Naive thymus-derived CD8-positive, alpha-beta T cell (primary cell): Measurements from ENCODE around the gene TP53I13. TPM values are rescaled to one million over a fixed set of nuclear protein-coding genes. Genes with fewer than 3 reads are reported as not detected.
A peak's percentile ranks its signal among the peaks of the same experiment; 100 is the strongest.

Experiments
- ATAC-seq, 2 donors: fragments of 150-1000 bp; cut with Tn5 transposase in 1 of 2; sonication (Bioruptor Pico), chemical (Tn5 transposase) in 1 of 2; 1 replicate in 1 of 2; 2 replicates in 1 of 2; pipeline ENCODE4 v1.10.0; 2021; ENCODE audit warnings: mild to moderate bottlenecking in 2 of 2, moderate library complexity in 2 of 2
- POLR2A ChIA-PET: fragments of 350-600 bp; sonication (Branson Sonifier 250); formaldehyde crosslinking; loops from one replicate; lab custom pipeline; 2021; ENCODE audit warnings: antibody characterized with exemption; lab: Charles Lee
- DNase-seq, 10 donors: peaks; one replicate each; pipeline versions ENCODE4 v3.0.0 to v3.0.0-alpha.2; 2020 to 2022
- H3K27ac Mint-ChIP-seq, 10 donors: one replicate each; pipeline ENCODE4 v1.8.0; 2020 to 2022; ENCODE audit warnings: mild to moderate bottlenecking in 10 of 10, mixed read lengths in 10 of 10, moderate library complexity in 4 of 10, inconsistent platforms in 1 of 10
- H3K27me3 Mint-ChIP-seq, 5 donors: one replicate each; pipeline ENCODE4 v1.8.0; 2021 to 2022; ENCODE audit warnings: mixed read lengths in 5 of 5
- H3K36me3 Mint-ChIP-seq, 3 donors: one replicate each; pipeline ENCODE4 v1.8.0; 2020 to 2022; ENCODE audit warnings: mixed read lengths in 3 of 3, mild to moderate bottlenecking in 2 of 3, inconsistent platforms in 1 of 3
- H3K4me1 Mint-ChIP-seq, 4 donors: one replicate each; pipeline ENCODE4 v1.8.0; 2021 to 2022; ENCODE audit warnings: mixed read lengths in 4 of 4
- H3K4me3 Mint-ChIP-seq, 10 donors: one replicate each; pipeline ENCODE4 v1.8.0; 2020 to 2022; ENCODE audit warnings: mild to moderate bottlenecking in 10 of 10, mixed read lengths in 10 of 10, moderate library complexity in 6 of 10, inconsistent platforms in 1 of 10
- H3K9me3 Mint-ChIP-seq, 9 donors: one replicate each; pipeline ENCODE4 v1.8.0; 2020 to 2022; ENCODE audit warnings: mixed read lengths in 9 of 9, mild to moderate bottlenecking in 3 of 9, inconsistent platforms in 1 of 9, moderate library complexity in 1 of 9
- polyA plus RNA-seq, 3 donors: library from polyadenylated mRNA; unstranded; fragments of 300-500 nt; fragmentation: Illumina TruSeq; gene quantifications; one replicate each; pipeline ENCODE4 v1.2.3, GENCODE V29; 2021
- total RNA-seq, 8 experiments: library from RNA in 2 of 8; stranded (reverse) in 2 of 8; gene quantifications; one replicate each; pipeline ENCODE4 v1.2.3 and lab custom pipeline; 2021 to 2026

Gene TP53I13
- total and polyA plus RNA-seq, 5 experiments from 2014 or later: 22.7 to 89.5 (median 26.8) TPM

DNA sequence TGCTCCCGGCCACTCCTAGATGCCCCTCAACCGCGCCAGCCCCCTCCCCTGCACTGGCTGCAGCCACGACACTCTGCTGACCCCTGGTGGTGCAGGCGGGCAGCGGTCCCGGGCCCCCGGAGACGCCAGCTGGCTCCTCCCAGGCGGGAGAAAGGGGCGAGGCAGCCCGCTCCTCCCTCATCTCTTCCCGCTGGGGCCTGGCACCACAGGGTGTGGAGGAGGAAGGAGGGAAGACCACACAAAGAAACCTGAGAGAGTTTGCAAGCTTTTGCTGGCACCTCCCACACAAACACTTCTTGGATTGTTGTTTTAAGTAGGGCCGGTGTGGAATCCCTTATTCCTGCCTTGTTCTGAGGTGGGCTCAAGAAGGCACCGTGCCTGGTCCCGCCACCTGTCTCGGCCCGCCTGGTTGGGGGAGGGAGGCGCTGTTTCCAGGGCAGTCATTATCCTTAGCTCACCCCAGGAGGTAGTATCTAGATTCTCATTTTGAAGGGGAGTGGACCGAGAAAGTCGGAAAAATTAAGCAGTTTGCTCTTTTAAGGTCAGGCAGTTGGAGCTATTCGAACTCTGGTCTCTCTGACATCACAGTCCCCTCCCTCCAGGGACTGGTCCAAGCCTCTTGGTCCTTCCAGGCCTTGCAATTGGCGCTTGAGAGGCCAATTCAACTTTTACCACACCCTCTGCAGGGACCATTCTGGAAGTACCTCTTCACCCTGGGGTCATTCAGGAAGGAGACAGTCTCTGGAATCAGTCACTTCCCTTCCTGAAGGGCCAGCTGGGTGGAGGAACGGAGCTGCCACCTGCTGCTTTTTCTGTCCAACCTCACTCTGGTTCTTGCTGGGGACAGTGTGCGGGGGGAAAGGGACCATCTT, 23.5 kb downstream of the TP53I13 start:
- Mint-ChIP-seq H3K9me3 (no peaks in the 10 kb centered on the region), H3K27ac (peak overlapping the region in 7 of 10 donors; percentile 51 to 89 (median 83)), H3K4me3 (peak overlapping the region; percentile 83 to 95 (median 90)), H3K27me3 (peaks cover 0 to 2% (median 0%) of the 10 kb centered on the region in 5 donors), H3K36me3 (no peaks in the 10 kb centered on the region), H3K4me1 (peaks cover 16 to 57% (median 51%) of the 10 kb centered on the region in 4 donors)
- POLR2A ChIA-PET: interaction anchor here (0.6 to 4.9 kb wide), 10 partner anchors 11 to 186 kb away, joined by 3 to 79 read pairs (median 3); partner anchors contain the start of genes ABHD15, CORO6 and TP53I13
- ATAC-seq: peak; percentile 33 to 41
- peak; percentile 56 to 84 (median 72) for DNase-seq

DNA sequence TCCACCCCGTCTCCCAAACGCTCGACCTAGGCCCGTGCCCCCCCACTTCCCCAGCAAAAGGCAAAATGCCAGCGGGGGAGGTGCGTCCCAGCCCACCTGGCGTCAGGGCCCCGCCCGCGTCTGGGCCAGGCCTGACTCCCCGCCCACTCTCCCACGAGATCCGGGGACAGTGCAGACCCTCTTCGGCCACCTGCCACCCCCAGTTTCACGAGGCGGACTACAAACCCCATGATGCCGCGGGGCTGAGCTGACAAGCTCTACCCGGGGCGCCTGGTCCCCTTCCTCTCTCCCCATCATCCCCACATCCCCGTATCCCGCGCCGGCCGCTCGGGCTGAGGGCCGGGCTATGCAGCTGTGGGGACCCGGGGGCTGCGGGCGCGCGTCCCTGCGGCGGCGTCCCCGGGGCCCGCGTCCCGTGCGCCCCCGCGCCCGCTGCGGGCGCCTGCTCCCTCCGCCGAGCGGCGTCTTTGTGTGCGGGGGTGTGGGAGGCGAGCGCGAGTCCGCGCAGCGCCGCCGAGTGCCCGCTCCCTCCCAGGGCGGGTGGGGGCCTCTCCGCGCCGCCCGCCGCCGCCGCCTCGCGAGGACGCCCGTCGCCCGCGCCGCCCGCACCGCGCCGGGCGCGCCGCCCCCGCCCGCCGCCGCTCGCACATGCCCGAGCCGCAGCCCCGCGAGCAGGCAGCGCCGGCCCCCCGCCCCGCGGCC, 24.5 kb downstream of the TP53I13 start, which contains the start of gene ANKRD13B:
TSS of gene ANKRD13B (plus strand) at position 283 of the 702 bp plus-strand sequence. CDS start 490 bp downstream, outside the sequence.
- POLR2A ChIA-PET: interaction anchor here (0.6 to 4.9 kb wide), 8 partner anchors 12 to 185 kb away, joined by 3 to 79 read pairs (median 3); partner anchors contain the start of genes ABHD15 and TP53I13
- DNase-seq (peak in 2 of 10 donors; percentile 25 to 34), ATAC-seq (peak in 1 of 2 donors; percentile 9)
- no peaks in the 10 kb centered on the region for H3K9me3 Mint-ChIP-seq
- H3K27me3 Mint-ChIP-seq: peaks cover 0 to 2% (median 0%) of the 10 kb centered on the region in 5 donors
- H3K4me1 Mint-ChIP-seq: peaks cover 10 to 46% (median 41%) of the 10 kb centered on the region in 4 donors
- H3K27ac Mint-ChIP-seq: peak within 1 kb of the TSS in 7 of 10 donors; percentile 20 to 82 (median 57)
- no peaks in the 10 kb centered on the region for H3K36me3 Mint-ChIP-seq
- peak within 1 kb of the TSS; percentile 83 to 95 (median 90) for H3K4me3 Mint-ChIP-seq

GRCh38 chr17:29593591-29594518, 25.4 kb downstream of the TP53I13 start:
- DNase-seq (peak in 3 of 10 donors; percentile 28 to 41 (median 32)), ATAC-seq (no peak)
- peaks cover 7 to 41% (median 37%) of the 10 kb centered on the region in 4 donors for H3K4me1 Mint-ChIP-seq
- no peaks in the 10 kb centered on the region for H3K9me3 Mint-ChIP-seq
- no peak overlapping the region for H3K27ac Mint-ChIP-seq
- peak overlapping the region; percentile 71 to 87 (median 75) for H3K4me3 Mint-ChIP-seq
- no peaks in the 10 kb centered on the region for H3K36me3 Mint-ChIP-seq
- POLR2A ChIA-PET: interaction anchor here (0.5 to 4.9 kb wide), 5 partner anchors 8 to 227 kb away, joined by 3 to 79 read pairs (median 5); no protein-coding TSS in a partner anchor
- peaks cover 0 to 2% (median 0%) of the 10 kb centered on the region in 5 donors for H3K27me3 Mint-ChIP-seq

GRCh38 chr17:29594519-29595090, 26.1 kb downstream of the TP53I13 start:
- Mint-ChIP-seq H3K27me3 (peaks cover 0 to 2% (median 0%) of the 10 kb centered on the region in 5 donors), H3K4me1 (peaks cover 7 to 41% (median 37%) of the 10 kb centered on the region in 4 donors)
- POLR2A ChIA-PET: interaction anchor here (0.6 to 4.9 kb wide), 3 partner anchors 7 to 21 kb away, joined by 3 to 79 read pairs (median 43); no protein-coding TSS in a partner anchor

DNA sequence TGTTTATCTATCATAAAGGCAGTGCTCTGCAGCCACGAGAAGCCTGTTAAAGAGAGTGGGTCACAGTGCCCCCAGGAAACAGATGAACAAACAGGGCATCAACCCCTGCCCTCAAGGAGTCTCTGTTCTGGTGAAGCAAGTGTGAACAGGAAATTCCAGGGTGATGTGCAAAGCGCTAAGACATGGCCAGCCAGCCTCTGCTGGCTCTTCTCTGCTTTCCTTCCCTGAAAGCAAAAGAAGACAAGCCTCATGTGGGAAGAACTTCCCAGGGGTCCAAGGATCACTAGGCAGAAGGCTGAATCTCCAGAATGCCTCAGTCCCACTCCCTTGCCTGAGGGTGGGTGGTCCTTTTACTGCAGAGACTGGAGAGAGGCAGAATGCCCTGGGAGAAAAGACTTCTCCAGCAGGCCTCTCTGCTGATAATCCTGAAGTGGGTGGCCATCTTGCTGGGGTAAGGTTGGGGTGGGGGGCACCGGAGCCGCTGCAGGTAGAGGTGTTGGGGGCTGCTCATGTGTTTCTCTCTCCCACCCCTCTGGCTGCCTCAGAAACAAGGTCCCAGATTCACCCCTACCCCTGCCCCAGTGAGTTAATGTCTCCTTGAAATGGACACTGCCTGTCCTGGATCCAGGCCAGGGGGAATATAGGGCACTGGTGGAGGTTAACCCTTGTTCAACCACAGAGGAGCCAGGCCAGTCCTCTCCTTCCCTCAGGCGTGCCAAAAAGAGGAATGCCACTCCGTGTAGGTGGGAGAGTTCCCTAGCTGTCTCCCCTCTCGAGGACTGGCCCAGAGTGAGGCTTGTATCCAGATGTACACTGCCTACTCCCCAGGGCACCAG, 26.8 kb downstream of the TP53I13 start:
- no peak for DNase-seq
- Mint-ChIP-seq H3K4me1 (peaks cover 6 to 34% (median 31%) of the 10 kb centered on the region in 4 donors), H3K27me3 (peaks cover 0 to 2% (median 0%) of the 10 kb centered on the region in 5 donors), H3K27ac (no peak overlapping the region), H3K36me3 (no peaks in the 10 kb centered on the region), H3K9me3 (no peaks in the 10 kb centered on the region), H3K4me3 (peak overlapping the region in 7 of 10 donors; percentile 18 to 86 (median 39))
- ATAC-seq: no peak
- POLR2A ChIA-PET: interaction anchor here (4.9 kb wide), 1 partner anchor 20 kb away, joined by 79 read pairs; no protein-coding TSS in a partner anchor

More at GRCh38 chr17:29594519-29595090, 26.1 kb downstream of the TP53I13 start:
- H3K36me3 Mint-ChIP-seq: no peaks in the 10 kb centered on the region
- DNase-seq (no peak), ATAC-seq (no peak)
- H3K4me3 Mint-ChIP-seq: peak overlapping the region; percentile 71 to 87 (median 75)
- no peak overlapping the region for H3K27ac Mint-ChIP-seq
- H3K9me3 Mint-ChIP-seq: no peaks in the 10 kb centered on the region

DNA sequence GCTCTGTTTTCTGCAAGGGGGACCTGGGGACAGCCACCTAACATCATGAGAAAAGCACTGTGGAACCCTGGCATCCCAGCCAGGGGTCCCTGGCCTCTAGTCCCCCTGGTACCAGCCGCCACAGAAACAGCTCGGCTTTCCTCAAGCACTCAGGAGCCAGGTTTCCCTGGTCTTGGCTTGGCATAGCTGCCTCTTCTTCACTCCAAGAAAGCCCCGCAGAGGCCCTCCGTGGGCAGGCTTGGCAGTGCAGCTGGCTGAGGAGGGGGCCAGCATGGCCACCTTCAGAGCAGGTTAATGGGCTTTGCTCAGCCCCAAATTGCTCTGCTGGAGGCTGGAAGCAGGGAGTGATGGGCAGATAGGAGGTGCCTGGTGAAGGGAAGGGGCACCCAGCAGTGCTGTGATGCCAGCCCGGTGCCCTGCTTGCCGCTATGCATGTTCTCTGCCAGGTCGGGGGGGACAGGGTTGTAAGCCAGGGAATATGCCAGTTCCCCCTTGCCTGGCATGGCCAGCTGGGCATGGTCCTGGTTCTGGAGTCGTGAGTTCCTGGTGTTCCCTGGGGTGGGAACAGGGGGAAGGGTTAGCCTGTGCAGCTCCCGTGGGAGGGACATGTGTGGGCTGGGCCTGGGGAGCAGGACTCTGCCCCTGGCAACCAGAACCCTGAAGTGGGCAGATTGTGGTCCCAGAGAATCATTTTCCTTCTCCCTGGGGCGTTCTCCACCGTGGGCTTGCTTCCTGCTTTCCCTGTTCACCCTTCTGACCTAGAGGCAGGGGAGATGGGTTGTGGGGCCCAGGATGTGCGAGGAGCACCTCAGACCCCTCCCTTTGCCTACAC, 27.7 kb downstream of the TP53I13 start:
- POLR2A ChIA-PET: interaction anchor here (1.3 kb wide), 1 partner anchor 19 kb away, joined by 4 read pairs; no protein-coding TSS in a partner anchor
- Mint-ChIP-seq H3K9me3 (no peaks in the 10 kb centered on the region), H3K27ac (peak overlapping the region in 2 of 10 donors; percentile 52 to 56), H3K36me3 (no peaks in the 10 kb centered on the region), H3K4me1 (peaks cover 3 to 25% (median 23%) of the 10 kb centered on the region in 4 donors), H3K4me3 (no peak overlapping the region), H3K27me3 (peaks cover 0 to 2% (median 0%) of the 10 kb centered on the region in 5 donors)
- no peak for DNase-seq
- no peak for ATAC-seq

DNA sequence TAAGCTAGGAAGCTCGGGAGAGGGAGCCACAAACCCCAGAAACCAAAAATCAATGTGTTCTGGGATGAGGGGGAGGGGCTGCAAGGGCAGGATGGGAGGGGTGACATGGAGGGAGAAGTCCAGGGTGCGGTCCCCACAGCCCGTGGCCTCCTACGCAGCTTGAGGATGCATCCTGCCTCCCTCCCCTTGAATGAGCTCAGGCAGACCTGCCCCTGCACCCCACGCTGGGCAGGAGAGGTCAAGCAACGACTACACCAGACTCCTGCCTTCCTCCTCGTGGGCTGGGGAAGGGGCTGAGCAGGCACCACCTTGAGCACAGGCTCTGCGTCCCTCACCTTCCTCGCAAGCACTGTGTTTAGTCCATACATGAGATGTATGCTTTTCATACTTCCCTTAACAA, 28.3 kb downstream of the TP53I13 start:
- no peak for ATAC-seq
- POLR2A ChIA-PET: interaction anchor here (1.3 kb wide), 1 partner anchor 18 kb away, joined by 4 read pairs; no protein-coding TSS in a partner anchor
- DNase-seq: no peak
- Mint-ChIP-seq H3K4me1 (peaks cover 1 to 19% (median 17%) of the 10 kb centered on the region in 4 donors), H3K4me3 (no peak overlapping the region), H3K9me3 (no peaks in the 10 kb centered on the region), H3K27me3 (peaks cover 0 to 2% (median 0%) of the 10 kb centered on the region in 5 donors), H3K27ac (peak overlapping the region in 1 of 10 donors; percentile 52), H3K36me3 (no peaks in the 10 kb centered on the region)

GRCh38 chr17:29597361-29598172, 29.1 kb downstream of the TP53I13 start:
- Mint-ChIP-seq H3K4me3 (no peak overlapping the region), H3K27ac (no peak overlapping the region), H3K4me1 (peaks cover 0 to 13% (median 9%) of the 10 kb centered on the region in 4 donors), H3K9me3 (no peaks in the 10 kb centered on the region), H3K27me3 (peaks cover 0 to 2% (median 0%) of the 10 kb centered on the region in 5 donors), H3K36me3 (no peaks in the 10 kb centered on the region)
- ATAC-seq (no peak), DNase-seq (no peak)
- POLR2A ChIA-PET: interaction anchor here (1.1 to 1.6 kb wide), 2 partner anchors 16 to 18 kb away, joined by 4 read pairs; no protein-coding TSS in a partner anchor

DNA sequence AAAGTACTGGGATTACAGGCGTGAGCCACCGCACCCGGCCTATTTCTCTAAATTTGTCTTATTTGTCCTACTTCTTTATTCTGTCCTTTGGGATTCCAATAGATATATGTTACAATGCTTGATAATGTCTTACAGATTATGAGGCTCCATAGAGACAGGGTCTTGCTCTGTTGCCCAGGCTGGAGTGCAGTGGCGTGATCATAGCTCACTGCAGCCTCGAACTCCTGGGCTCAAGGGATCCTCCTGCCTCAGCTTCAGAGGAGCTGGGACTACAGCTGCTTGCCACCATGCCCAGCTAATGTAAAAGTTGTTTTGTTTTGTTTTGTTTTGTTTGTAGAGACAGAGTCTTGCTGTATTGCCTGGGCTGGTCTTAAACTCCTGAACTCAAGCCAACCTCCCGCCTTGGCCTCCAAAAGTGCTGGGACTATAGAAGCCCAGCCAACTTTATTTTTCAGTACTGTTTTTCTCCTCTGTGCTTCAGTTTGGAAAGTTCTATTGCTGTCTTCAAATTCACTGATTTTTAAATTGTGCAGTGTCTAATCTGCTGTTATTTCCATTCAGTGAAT, 34.7 kb downstream of the TP53I13 start:
- ATAC-seq (no peak), DNase-seq (no peak)
- POLR2A ChIA-PET: no interaction called here
- Mint-ChIP-seq H3K9me3 (no peaks in the 10 kb centered on the region), H3K27ac (peak overlapping the region in 1 of 10 donors; percentile 36), H3K4me3 (no peak overlapping the region), H3K4me1 (no peaks in the 10 kb centered on the region), H3K36me3 (no peaks in the 10 kb centered on the region), H3K27me3 (no peaks in the 10 kb centered on the region)
